NK-92 treated with Interleukin-12 subunit alpha and Interleukin-12 subunit beta, amount 100 ng/mL, for 24 hours (cell line): ENCODE results near the gene EIF4A2.
A peak's percentile ranks its signal among the peaks of the same experiment; 100 is the strongest.

Experiments used
- DNase-seq: peaks from one replicate; lab custom pipeline; 2025; lab: John Stamatoyannopoulos, UW

The EIF4A2 gene

GRCh38 chr3:186783058-186783730 is at the start of gene EIF4A2:
TSS of gene EIF4A2 (plus strand) at chr3:186783577. CDS start at chr3:186783611, 34 bp downstream.
- peak; percentile 81 for DNase-seq

GRCh38 chr3:186742618-186743380 is 40.6 kb upstream of the EIF4A2 start:
- DNase-seq = no peak

GRCh38 chr3:186743666-186744065 is 39.7 kb upstream of the EIF4A2 start:
- no peak for DNase-seq

- no peak for DNase-seq
Measured at GRCh38 chr3:186746008-186746407, 37.4 kb upstream of the EIF4A2 start.

- no peak for DNase-seq
Measured at GRCh38 chr3:186750316-186750715, 33.1 kb upstream of the EIF4A2 start.

- no peak for DNase-seq
Measured at GRCh38 chr3:186751480-186751879, 31.9 kb upstream of the EIF4A2 start.

- DNase-seq = no peak
Measured at GRCh38 chr3:186754006-186754405, 29.4 kb upstream of the EIF4A2 start.

GRCh38 chr3:186754871-186755270 is 28.5 kb upstream of the EIF4A2 start:
- DNase-seq = no peak

GRCh38 chr3:186757214-186757613 is 26.2 kb upstream of the EIF4A2 start:
- no peak for DNase-seq

GRCh38 chr3:186757686-186758220 is 25.6 kb upstream of the EIF4A2 start:
- DNase-seq = no peak

GRCh38 chr3:186759231-186759930 is 24.0 kb upstream of the EIF4A2 start:
- no peak for DNase-seq

- no peak for DNase-seq
Measured at GRCh38 chr3:186760141-186760833, 23.1 kb upstream of the EIF4A2 start.

GRCh38 chr3:186760897-186761447 is 22.4 kb upstream of the EIF4A2 start:
- DNase-seq = no peak

- no peak for DNase-seq
Measured at GRCh38 chr3:186772281-186772694, 11.1 kb upstream of the EIF4A2 start.

- DNase-seq = peak; percentile 80
Measured at GRCh38 chr3:186772701-186773417, 10.5 kb upstream of the EIF4A2 start.

GRCh38 chr3:186775999-186776398 is 7.4 kb upstream of the EIF4A2 start:
- no peak for DNase-seq

- no peak for DNase-seq
Measured at GRCh38 chr3:186779204-186779603, 4.2 kb upstream of the EIF4A2 start.

- DNase-seq = no peak
Measured at GRCh38 chr3:186782542-186783057, 777 bp upstream of the EIF4A2 start.

- DNase-seq = peak; percentile 67
Measured at GRCh38 chr3:186783731-186784515, 546 bp downstream of the EIF4A2 start.
